Stimulated activated CD8-positive, alpha-beta memory T cell treated with anti-CD3 and anti-CD28 coated beads, Interleukin-12 subunit alpha, Interleukin-12 subunit beta, amount 100 ng/mL, for 24 hours (primary cell): Measurements from ENCODE around the gene EGFR.

Experiments used
- DNase-seq: peaks from one replicate; pipeline ENCODE4 v3.0.0-alpha.2; 2020; ENCODE audit errors: extremely low read depth

The EGFR gene

DNA sequence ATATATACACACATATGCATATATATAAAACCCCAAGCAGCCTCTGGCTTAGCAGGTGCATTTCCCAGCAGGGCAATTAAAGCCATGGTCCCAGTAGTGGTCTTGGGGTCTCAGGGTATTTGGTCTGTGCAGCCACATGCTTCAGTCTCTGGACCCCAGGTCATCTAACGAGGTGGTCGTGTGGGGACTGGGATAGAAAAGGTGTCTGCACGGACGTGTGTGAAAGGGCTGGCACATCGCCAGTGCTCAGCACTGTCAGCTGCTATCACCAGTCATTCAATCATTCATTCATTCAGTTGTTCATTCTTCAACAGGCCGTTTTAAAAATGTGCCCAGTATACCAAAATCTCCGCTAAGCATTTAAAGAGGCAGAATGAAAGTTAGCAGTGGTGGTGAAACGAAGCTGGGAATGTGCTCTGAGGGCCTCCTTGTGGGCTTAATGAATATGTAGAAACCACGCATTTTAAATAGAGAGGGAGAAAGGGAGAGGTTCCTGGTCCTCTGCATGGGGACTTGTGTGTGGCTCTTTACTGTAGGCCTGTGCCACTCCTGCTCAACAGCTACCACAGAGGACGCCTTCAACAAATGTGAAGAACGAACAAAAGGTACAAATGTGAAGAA is 170.4 kb downstream of the EGFR start:
- DNase-seq, result no peak

DNA sequence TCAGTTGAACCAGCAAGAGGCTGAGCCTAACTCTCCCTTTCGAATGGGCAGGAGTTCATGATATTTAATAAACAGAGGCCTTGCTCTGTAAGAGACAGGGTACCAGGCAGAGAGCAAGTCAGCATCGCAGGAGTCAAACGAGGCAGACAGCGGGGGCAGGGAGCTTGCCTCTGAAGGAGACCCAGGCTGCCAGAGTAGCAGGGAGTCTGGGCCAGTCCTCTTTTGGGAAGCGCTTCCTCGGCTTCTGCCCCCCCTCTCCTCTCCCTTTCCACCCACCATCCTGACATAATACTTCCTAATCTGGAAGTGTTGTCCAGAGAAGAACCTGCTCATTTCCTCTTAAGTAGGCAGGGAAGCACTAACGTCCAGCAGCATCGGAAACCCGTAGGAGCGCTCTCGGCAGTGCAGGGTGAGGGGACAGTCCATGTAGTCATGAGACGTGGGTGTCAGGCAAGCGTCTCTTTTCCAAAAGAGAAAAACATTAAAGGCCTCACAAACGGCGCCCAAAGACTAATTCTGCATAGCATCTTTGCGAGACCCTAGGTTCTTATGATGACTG is 171.1 kb downstream of the EGFR start:
- DNase-seq, result no peak

DNA sequence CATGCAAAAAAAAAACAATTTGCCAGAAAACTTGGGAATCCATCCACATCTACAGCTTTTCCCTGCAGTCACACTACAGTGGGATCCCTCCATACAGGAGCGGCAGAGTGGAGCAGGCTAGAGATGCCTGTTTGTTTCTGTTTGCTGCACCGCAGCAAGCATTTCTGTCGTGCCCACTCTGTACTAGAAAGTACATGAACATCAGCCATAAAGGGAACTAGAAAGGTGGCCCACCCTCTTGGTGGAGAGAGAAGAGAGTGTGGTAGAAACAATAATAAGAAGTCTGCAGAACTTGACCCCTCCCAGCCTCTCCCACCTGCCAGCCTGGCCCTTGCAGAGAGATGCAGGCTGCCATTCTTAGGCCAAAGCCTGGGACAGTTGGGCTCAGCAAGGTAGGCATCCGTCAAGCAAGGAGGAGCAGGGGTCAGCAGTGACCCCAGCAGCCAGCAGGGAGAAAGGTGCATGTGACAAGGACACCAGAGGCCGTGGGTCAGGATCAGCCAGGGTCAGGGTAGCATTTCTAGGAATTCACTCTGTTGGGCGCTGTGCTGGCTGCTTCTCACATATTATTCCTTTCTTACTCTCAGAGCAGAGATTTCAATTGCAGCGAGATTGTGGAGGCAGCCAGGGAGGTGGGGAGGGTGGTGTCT is 171.8 kb downstream of the EGFR start:
- DNase-seq, result no peak

DNA sequence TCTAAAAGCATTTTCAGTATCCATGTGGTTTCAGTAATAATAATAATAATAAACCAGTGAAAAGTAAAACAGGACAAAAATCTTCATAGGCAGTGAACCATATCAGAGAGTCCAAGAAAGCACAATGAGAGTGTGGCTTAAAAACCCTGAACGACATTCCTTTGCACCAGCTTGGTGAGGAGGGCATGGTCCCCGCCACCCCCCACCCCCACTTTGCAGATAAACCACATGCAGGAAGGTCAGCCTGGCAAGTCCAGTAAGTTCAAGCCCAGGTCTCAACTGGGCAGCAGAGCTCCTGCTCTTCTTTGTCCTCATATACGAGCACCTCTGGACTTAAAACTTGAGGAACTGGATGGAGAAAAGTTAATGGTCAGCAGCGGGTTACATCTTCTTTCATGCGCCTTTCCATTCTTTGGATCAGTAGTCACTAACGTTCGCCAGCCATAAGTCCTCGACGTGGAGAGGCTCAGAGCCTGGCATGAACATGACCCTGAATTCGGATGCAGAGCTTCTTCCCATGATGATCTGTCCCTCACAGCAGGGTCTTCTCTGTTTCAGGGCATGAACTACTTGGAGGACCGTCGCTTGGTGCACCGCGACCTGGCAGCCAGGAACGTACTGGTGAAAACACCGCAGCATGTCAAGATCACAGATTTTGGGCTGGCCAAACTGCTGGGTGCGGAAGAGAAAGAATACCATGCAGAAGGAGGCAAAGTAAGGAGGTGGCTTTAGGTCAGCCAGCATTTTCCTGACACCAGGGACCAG is 172.5 kb downstream of the EGFR start:
- DNase-seq, result no peak

DNA sequence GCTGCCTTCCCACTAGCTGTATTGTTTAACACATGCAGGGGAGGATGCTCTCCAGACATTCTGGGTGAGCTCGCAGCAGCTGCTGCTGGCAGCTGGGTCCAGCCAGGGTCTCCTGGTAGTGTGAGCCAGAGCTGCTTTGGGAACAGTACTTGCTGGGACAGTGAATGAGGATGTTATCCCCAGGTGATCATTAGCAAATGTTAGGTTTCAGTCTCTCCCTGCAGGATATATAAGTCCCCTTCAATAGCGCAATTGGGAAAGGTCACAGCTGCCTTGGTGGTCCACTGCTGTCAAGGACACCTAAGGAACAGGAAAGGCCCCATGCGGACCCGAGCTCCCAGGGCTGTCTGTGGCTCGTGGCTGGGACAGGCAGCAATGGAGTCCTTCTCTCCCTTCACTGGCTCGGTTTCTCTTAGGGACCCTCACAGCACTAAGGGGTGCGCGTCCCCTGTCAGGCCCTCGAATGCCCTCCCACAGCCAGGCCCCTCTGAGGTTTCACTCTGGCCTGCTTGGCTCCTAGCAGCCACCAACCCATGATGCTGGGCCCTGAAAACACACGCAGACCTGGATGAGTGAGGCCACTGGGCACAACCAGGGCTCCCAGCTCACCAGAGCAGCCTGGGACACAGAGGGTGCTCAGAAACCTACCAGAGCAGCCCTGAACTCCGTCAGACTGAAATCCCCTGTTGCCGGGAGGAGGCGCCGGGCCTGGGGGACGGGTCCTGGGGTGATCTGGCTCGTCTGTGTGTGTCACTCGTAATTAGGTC is 173.3 kb downstream of the EGFR start:
- DNase-seq, result no peak

DNA sequence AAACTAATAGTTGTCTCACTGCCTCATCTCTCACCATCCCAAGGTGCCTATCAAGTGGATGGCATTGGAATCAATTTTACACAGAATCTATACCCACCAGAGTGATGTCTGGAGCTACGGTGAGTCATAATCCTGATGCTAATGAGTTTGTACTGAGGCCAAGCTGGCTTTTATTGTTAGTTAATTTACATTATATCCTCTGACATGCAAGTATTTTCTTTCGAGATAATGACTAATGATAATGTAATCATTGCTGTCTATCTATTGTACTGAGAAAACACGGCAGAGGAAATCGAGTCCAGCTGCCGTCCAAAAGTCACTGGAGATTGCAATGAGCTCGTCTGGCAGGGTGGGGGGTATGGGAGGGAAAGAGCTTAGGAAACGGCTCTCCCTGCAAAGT is 173.9 kb downstream of the EGFR start:
- no peak for DNase-seq

DNA sequence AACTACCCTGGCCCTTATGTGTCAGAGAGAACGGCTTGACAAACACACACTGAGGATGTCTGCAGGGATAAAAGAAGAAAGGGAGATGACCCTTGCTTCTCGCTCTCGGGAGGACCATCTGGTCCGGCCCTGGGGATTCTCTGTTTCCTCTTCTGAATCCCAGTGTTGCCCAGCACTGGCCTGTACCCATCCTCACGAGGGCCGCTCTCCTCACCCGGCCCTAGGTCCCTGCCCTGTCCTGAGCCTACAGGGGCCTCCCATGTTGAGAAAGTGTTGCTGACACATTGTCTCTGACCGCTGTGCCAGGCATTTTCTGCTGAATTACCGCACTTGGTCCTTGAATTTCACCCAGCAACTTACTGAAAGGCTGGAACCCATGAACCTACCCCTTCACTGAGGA is 174.4 kb downstream of the EGFR start:
- no peak for DNase-seq

DNA sequence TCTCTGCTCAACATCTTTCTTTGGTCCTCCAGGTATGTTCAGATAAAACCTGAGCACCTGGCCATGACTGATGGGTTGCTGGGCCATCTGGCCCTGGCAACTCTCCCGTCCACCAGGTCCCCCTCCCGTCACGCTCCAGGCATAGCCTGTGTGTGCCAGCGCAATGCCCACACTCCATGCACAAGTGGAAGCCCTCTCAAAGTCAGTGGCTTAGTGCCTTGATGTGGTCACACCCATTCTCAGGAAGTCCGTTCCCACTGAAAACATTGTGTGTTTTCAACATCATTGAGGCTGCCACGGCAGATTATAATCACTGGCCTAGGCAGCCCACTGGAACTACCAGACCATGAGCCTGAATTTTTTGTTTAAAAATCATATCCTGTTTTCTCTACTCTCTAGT is 175.7 kb downstream of the EGFR start:
- DNase-seq, result no peak

DNA sequence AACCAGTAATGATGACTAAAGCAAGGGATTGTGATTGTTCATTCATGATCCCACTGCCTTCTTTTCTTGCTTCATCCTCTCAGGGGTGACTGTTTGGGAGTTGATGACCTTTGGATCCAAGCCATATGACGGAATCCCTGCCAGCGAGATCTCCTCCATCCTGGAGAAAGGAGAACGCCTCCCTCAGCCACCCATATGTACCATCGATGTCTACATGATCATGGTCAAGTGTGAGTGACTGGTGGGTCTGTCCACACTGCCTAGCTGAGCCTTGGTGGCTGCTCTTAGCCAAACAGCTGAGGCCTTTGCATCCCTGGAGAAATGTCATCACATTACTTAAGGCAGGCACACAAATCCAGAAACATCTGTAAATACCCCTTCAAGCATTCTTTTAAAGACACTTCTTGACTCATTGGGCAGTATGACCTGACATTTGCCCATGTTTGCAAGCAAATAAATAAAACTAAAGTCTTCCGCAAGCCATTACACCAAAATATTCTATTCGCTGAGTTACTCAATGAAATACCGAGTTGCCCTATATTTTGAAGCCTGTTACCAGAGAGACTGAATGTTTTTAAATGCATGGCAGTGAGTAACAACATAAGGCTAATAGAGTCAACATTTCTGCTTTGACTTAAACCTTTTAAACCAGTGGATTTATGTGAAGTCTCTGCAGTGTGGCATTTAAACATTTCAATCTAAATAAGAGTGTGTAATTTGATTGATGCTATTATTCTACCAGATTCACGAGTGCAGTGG is 180.0 kb downstream of the EGFR start:
- no peak for DNase-seq

DNA sequence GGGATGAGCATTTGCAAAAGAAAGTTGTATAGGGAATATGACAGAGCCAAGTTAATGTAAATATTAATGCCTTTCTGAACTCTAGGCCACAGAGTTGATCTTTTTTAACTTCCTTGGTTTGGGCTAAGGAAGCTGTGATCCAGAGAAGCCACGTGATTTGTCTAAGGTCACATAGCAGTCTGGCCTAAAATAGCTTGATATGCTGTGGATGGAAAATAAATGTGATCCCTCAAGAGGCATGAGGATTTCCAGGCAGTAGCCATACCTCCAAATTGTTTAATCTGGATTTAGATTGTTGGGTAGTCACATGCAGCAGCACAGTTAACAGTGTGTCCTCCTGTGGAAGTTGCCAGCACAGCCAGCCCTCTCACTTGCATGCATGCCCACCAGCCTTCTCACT is 180.6 kb downstream of the EGFR start:
- no peak for DNase-seq

DNA sequence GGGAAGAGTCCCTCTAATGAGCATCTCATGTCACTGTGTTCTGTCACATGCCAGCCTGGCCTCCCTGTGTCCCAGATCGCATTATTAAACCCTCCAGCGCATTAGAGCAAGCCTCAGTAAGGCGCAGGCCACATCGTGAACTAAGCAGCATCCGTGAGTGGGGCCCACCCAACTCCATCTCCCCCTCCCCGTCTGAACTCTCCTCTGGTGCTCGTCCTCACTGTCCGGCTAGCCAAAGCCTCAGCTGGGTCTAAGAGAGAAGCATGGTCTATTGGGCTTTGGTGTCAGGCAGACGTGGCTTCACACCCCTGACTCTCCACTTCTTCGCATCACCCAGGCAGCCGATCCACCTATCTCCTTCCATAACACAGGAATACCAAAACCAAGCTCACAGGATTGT is 181.6 kb downstream of the EGFR start:
- no peak for DNase-seq

DNA sequence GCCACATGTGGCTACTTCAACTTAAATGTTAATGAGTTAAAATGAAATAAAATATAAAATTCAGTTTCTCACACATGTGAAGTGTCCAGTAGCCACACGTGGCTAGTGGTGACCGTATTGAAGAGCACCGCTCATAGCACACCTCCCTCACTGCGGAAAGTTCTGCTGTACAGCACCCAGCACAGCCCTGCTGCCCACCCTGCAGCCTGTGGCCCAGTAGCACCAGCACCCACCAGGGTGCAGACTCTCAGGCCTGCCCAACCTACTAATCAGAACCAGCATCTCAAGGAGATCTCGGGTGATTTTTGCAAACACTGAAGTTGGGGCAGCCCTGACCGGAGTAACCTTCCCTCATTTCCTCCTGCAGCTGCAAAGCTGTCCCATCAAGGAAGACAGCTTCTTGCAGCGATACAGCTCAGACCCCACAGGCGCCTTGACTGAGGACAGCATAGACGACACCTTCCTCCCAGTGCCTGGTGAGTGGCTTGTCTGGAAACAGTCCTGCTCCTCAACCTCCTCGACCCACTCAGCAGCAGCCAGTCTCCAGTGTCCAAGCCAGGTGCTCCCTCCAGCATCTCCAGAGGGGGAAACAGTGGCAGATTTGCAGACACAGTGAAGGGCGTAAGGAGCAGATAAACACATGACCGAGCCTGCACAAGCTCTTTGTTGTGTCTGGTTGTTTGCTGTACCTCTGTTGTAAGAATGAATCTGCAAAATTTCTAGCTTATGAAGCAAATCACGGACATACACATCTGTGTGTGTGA is 183.5 kb downstream of the EGFR start:
- DNase-seq, result no peak

DNA sequence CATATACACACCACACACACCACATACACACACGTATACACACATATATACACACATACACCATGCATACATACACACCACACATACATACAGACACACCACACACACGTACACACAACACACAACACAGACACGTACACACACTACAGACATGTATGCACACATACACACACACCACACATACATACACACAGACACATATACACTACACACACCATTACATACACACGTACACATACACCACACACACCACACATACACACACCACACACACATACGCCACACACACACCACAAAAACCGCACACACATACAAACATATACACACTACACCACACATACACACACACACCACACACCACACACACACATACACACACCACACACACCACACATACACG is 184.5 kb downstream of the EGFR start:
- DNase-seq, result no peak

DNA sequence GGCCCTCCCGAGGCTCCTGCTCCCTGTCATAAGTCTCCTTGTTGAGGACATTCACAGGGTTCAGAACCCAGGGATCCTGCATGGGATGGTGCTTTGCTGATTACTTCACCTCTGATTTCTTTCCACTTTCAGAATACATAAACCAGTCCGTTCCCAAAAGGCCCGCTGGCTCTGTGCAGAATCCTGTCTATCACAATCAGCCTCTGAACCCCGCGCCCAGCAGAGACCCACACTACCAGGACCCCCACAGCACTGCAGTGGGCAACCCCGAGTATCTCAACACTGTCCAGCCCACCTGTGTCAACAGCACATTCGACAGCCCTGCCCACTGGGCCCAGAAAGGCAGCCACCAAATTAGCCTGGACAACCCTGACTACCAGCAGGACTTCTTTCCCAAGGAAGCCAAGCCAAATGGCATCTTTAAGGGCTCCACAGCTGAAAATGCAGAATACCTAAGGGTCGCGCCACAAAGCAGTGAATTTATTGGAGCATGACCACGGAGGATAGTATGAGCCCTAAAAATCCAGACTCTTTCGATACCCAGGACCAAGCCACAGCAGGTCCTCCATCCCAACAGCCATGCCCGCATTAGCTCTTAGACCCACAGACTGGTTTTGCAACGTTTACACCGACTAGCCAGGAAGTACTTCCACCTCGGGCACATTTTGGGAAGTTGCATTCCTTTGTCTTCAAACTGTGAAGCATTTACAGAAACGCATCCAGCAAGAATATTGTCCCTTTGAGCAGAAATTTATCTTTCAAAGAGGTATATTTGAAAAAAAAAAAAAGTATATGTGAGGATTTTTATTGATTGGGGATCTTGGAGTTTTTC is 186.5 kb downstream of the EGFR start:
- no peak for DNase-seq

DNA sequence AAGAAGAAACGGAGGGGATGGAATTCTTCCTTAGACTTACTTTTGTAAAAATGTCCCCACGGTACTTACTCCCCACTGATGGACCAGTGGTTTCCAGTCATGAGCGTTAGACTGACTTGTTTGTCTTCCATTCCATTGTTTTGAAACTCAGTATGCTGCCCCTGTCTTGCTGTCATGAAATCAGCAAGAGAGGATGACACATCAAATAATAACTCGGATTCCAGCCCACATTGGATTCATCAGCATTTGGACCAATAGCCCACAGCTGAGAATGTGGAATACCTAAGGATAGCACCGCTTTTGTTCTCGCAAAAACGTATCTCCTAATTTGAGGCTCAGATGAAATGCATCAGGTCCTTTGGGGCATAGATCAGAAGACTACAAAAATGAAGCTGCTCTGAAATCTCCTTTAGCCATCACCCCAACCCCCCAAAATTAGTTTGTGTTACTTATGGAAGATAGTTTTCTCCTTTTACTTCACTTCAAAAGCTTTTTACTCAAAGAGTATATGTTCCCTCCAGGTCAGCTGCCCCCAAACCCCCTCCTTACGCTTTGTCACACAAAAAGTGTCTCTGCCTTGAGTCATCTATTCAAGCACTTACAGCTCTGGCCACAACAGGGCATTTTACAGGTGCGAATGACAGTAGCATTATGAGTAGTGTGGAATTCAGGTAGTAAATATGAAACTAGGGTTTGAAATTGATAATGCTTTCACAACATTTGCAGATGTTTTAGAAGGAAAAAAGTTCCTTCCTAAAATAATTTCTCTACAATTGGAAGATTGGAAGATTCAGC is 187.6 kb downstream of the EGFR start:
- DNase-seq, result no peak

DNA sequence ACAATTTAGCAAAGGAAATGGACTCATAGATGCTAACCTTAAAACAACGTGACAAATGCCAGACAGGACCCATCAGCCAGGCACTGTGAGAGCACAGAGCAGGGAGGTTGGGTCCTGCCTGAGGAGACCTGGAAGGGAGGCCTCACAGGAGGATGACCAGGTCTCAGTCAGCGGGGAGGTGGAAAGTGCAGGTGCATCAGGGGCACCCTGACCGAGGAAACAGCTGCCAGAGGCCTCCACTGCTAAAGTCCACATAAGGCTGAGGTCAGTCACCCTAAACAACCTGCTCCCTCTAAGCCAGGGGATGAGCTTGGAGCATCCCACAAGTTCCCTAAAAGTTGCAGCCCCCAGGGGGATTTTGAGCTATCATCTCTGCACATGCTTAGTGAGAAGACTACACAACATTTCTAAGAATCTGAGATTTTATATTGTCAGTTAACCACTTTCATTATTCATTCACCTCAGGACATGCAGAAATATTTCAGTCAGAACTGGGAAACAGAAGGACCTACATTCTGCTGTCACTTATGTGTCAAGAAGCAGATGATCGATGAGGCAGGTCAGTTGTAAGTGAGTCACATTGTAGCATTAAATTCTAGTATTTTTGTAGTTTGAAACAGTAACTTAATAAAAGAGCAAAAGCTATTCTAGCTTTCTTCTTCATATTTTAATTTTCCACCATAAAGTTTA is 188.8 kb downstream of the EGFR start:
- no peak for DNase-seq

DNA sequence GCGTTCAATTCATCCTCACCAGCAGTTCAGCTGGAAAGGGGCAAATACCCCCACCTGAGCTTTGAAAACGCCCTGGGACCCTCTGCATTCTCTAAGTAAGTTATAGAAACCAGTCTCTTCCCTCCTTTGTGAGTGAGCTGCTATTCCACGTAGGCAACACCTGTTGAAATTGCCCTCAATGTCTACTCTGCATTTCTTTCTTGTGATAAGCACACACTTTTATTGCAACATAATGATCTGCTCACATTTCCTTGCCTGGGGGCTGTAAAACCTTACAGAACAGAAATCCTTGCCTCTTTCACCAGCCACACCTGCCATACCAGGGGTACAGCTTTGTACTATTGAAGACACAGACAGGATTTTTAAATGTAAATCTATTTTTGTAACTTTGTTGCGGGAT is 190.5 kb downstream of the EGFR start:
- no peak for DNase-seq

DNA sequence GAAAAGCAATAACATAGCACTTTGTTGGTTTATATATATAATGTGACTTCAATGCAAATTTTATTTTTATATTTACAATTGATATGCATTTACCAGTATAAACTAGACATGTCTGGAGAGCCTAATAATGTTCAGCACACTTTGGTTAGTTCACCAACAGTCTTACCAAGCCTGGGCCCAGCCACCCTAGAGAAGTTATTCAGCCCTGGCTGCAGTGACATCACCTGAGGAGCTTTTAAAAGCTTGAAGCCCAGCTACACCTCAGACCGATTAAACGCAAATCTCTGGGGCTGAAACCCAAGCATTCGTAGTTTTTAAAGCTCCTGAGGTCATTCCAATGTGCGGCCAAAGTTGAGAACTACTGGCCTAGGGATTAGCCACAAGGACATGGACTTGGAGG is 191.4 kb downstream of the EGFR start:
- DNase-seq, result no peak
